HCT116 (cell line): ENCODE measurements around the gene TESK1. TPM values are rescaled to one million over a fixed set of nuclear protein-coding genes. Genes with fewer than 3 reads are reported as not detected.
A peak's percentile ranks its signal among the peaks of the same experiment; 100 is the strongest.

Experiments
- ATAC-seq: fragments of 200-7000 bp; cut with Tn5 transposase; 2 replicates; pipeline ENCODE4 v1.9.1; 2020; ENCODE audit warnings: mild to moderate bottlenecking, moderate library complexity
- BruUV-seq: library from RNA; stranded (reverse); fragments of 400-500 nt; replicated peaks from 2 replicates; lab custom pipeline; 2021; lab: Mats Ljungman, UMichigan
- CTCF ChIA-PET: fragments of 300-600 bp; sonication (Branson Sonifier 250); formaldehyde crosslinking; loops from one replicate; lab custom pipeline; 2021; ENCODE audit warnings: antibody characterized with exemption; lab: Charles Lee
- POLR2A ChIA-PET: fragments of 300-600, 350-600 bp; sonication (Branson Sonifier 250); formaldehyde crosslinking; loops from one replicate; lab custom pipeline; 2021; ENCODE audit warnings: antibody characterized with exemption; lab: Charles Lee
- RAD21 ChIA-PET, 2 experiments: fragments of 300-600 bp; sonication (Branson Sonifier 250); formaldehyde crosslinking; loops; one replicate each; lab custom pipeline; 2023; ENCODE audit warnings: low total read pairs in 2 of 2; ENCODE audit not compliant: uncharacterized antibody in 2 of 2, unreplicated experiment in 2 of 2, low non-redundant PET in 1 of 2; lab: Charles Lee
- DNase-seq: peaks from one replicate; pipeline ENCODE4 v3.0.0-alpha.2; 2010; ENCODE audit warnings: low read depth, low spot score
- H2AFZ ChIP-seq: fragments of 200-600 bp; shearing (Covaris generic), sonication (generic); 2 replicates; pipeline ENCODE4 v1.6.1; 2017; ENCODE audit warnings: low read depth, mixed run types, mixed read lengths, antibody characterized with exemption, low read length; ENCODE audit not compliant: poor library complexity, severe bottlenecking
- H3K27ac ChIP-seq: 2 replicates; pipeline ENCODE4 v1.5.1; 2012; ENCODE audit warnings: low read depth, low read length
- H3K27me3 ChIP-seq: fragments of 200-600 bp; sonication (generic); 2 replicates; pipeline ENCODE4 v1.6.1; 2016; ENCODE audit warnings: mixed run types, low read length, mixed read lengths; ENCODE audit not compliant: insufficient read depth
- H3K36me3 ChIP-seq, 2 experiments: fragments of 200-500 bp in 1 of 2; fragments of 200-600 bp in 1 of 2; sonication (Bioruptor generic) in 1 of 2; sonication (generic) in 1 of 2; 2 replicates each; pipeline versions ENCODE4 v1.5.1 to v1.6.1; 2014 to 2016; ENCODE audit warnings: low read length in 2 of 2, inconsistent platforms in 1 of 2, mixed read lengths in 1 of 2, mixed run types in 1 of 2; ENCODE audit not compliant: insufficient read depth in 2 of 2, control insufficient read depth in 1 of 2
- H3K4me1 ChIP-seq, 2 experiments: fragments of 200-600 bp in 1 of 2; sonication (generic) in 1 of 2; 2 replicates each; pipeline versions ENCODE4 v1.5.1 to v1.6.1; 2012 to 2017; ENCODE audit warnings: low read length in 2 of 2, inconsistent platforms in 1 of 2, mild to moderate bottlenecking in 1 of 2, mixed read lengths in 1 of 2, mixed run types in 1 of 2, moderate library complexity in 1 of 2; ENCODE audit not compliant: insufficient read depth in 2 of 2, control insufficient read depth in 1 of 2
- H3K4me2 ChIP-seq: fragments of 200-600 bp; sonication (generic); 2 replicates; pipeline ENCODE4 v1.6.1; 2017; ENCODE audit warnings: mixed run types, low read length, mixed read lengths
- H3K4me3 ChIP-seq, 2 experiments: fragments of 200-600 bp in 1 of 2; sonication (generic) in 1 of 2; replicated peaks in 1 of 2; 2 replicates each; pipeline ENCODE4 v1.5.1; 2011 to 2016; ENCODE audit warnings: low read length in 2 of 2, control low read depth in 1 of 2, low read depth in 1 of 2, mild to moderate bottlenecking in 1 of 2, mixed read lengths in 1 of 2, mixed run types in 1 of 2
- H3K79me2 ChIP-seq: fragments of 200-600 bp; sonication (generic); 2 replicates; pipeline ENCODE4 v1.6.1; 2017; ENCODE audit warnings: mild to moderate bottlenecking, mixed run types, low read length, moderate library complexity, mixed read lengths; ENCODE audit not compliant: insufficient read depth
- H3K9ac ChIP-seq: fragments of 200-600 bp; sonication (generic); 2 replicates; pipeline ENCODE4 v1.6.1; 2016; ENCODE audit warnings: low read length, mixed read lengths
- H3K9me2 ChIP-seq: fragments of 200-600 bp; sonication (generic), shearing (Covaris generic); 2 replicates; pipeline ENCODE4 v1.6.1; 2017; ENCODE audit warnings: mixed run types, mild to moderate bottlenecking, moderate library complexity; ENCODE audit not compliant: insufficient read depth
- H3K9me3 ChIP-seq, 2 experiments: fragments of 200-500 bp in 1 of 2; fragments of 200-600 bp in 1 of 2; sonication (Bioruptor generic) in 1 of 2; sonication (generic) in 1 of 2; 2 replicates each; pipeline ENCODE4 v1.6.1; 2014 to 2017; ENCODE audit warnings: low read length in 2 of 2, mixed read lengths in 2 of 2, inconsistent platforms in 1 of 2, low read depth in 1 of 2, mild to moderate bottlenecking in 1 of 2, mixed run types in 1 of 2, moderate library complexity in 1 of 2; ENCODE audit not compliant: control insufficient read depth in 1 of 2, insufficient read depth in 1 of 2
- H4K20me1 ChIP-seq: fragments of 200-600 bp; sonication (generic), shearing (Covaris generic); 2 replicates; pipeline ENCODE4 v1.6.1; 2017; ENCODE audit warnings: mixed run types, mild to moderate bottlenecking, moderate library complexity; ENCODE audit not compliant: insufficient read depth
- CTCF ChIP-seq, 3 experiments: fragments of 200-600 bp in 1 of 3; sonication (generic) in 1 of 3; IDR thresholded peaks in 2 of 3; conservative IDR thresholded peaks in 1 of 3; 2 replicates each; pipeline ENCODE4 v1.5.1; 2012 to 2017; ENCODE audit warnings: low read depth in 2 of 3, low read length in 2 of 3, antibody characterized with exemption in 1 of 3, borderline replicate concordance in 1 of 3, control low read depth in 1 of 3, mild to moderate bottlenecking in 1 of 3, mixed read lengths in 1 of 3, mixed run types in 1 of 3, moderate library complexity in 1 of 3; ENCODE audit not compliant: insufficient read depth in 1 of 3
- EGR1 ChIP-seq: IDR thresholded peaks from 2 replicates; pipeline ENCODE4 v1.6.1; 2012; ENCODE audit warnings: low read depth
- POLR2A ChIP-seq: IDR thresholded peaks from 2 replicates; pipeline ENCODE4 v1.7.0; 2011; ENCODE audit warnings: borderline replicate concordance; ENCODE audit not compliant: insufficient read depth, insufficient read length; ENCODE audit errors: extremely low read depth
- POLR2AphosphoS5 ChIP-seq: IDR thresholded peaks from 2 replicates; pipeline ENCODE4 v1.6.1; 2011; ENCODE audit warnings: mild to moderate bottlenecking, low read depth, low read length, moderate library complexity
- RAD21 ChIP-seq: IDR thresholded peaks from 2 replicates; pipeline ENCODE4 v1.6.1; 2012; ENCODE audit warnings: low read depth, mild to moderate bottlenecking
- SRF ChIP-seq: IDR thresholded peaks from 2 replicates; pipeline ENCODE4 v1.6.1; 2012; ENCODE audit warnings: low read depth
- ZFX ChIP-seq: fragments of 450-650 bp; IDR thresholded peaks from 2 replicates; pipeline ENCODE4 v1.6.1; 2017
- ZNF274 ChIP-seq: fragments of 200-500 bp; sonication (Bioruptor generic); IDR thresholded peaks from 2 replicates; pipeline ENCODE4 v1.6.1; 2014; ENCODE audit warnings: mild to moderate bottlenecking, low read depth, low read length, inconsistent platforms
- intact Hi-C: fragments of 100-400 bp; cut with micrococcal nuclease; formaldehyde crosslinking; loops from 2 replicates; pipeline ENCODE4 v1.10.0; 2022
- total RNA-seq: library from RNA; stranded (reverse); gene quantifications from one replicate; pipeline ENCODE4 v1.2.1, GENCODE V29; 2021; ENCODE audit not compliant: unreplicated experiment

The TESK1 gene
- total RNA-seq, 1 experiment from 2014 or later: 26.6 TPM

- Histone ChIP-seq H3K9ac (peak overlapping the region; percentile 75), H3K4me1 (peaks cover 15 to 30% of the 10 kb centered on the region in 2 experiments; a peak in 3 of 4 replicates), H4K20me1 (no peaks in the 10 kb centered on the region), H2AFZ (no peak overlapping the region), H3K9me3 (no peaks in the 10 kb centered on the region)
- intact Hi-C loops: no loop called here
- no peak for TF ChIP-seq EGR1
- no peak for TF ChIP-seq ZFX
- TF ChIP-seq ZNF274: no peak
- TF ChIP-seq CTCF (IDR thresholded peaks at IDR 0.05 in 2 of 3, conservative IDR thresholded peaks at IDR 0.05 in 1 of 3; ENCODE audit: borderline replicate concordance in 1 of 3, insufficient read depth in 1 of 3, low read depth in 2 of 3, low read length in 2 of 3): no peak
- no peak for TF ChIP-seq POLR2A
- no peak for TF ChIP-seq POLR2AphosphoS5
- no peak for TF ChIP-seq RAD21
- TF ChIP-seq, all 23 proteins: peak for 0
- RAD21 ChIA-PET: no interaction called here
- H3K79me2 ChIP-seq: peaks cover 21% of the 10 kb centered on the region; the same call in 1 of the 2 replicates
- DNase-seq: no peak
- H3K27me3 ChIP-seq: no peaks in the 10 kb centered on the region
- peaks cover 3 to 12% of the 10 kb centered on the region in 2 experiments; a peak in 3 of 4 replicates for H3K36me3 ChIP-seq
- peak overlapping the region; percentile 76 to 85 for H3K4me3 ChIP-seq
- H3K4me2 ChIP-seq: peak overlapping the region; percentile 92
- BruUV-seq: TSS peak; percentile 50
- CTCF ChIA-PET: no interaction called here
- POLR2A ChIA-PET: no interaction called here
- H3K27ac ChIP-seq: peak overlapping the region; percentile 82
- H3K9me2 ChIP-seq: no peaks in the 10 kb centered on the region
- no peak for ATAC-seq
Observed at GRCh38 chr9:35606138-35606504, 1.1 kb downstream of the TESK1 start.

- no peak for TF ChIP-seq SRF
- ChIA-PET POLR2A (no interaction called here), RAD21 (no interaction called here), CTCF (no interaction called here)
- no peaks in the 10 kb centered on the region for H3K9me3 ChIP-seq
- DNase-seq: no peak
- H3K27me3 ChIP-seq: no peaks in the 10 kb centered on the region
- peak overlapping the region; percentile 76 to 85 for H3K4me3 ChIP-seq
- H3K4me2 ChIP-seq: peak overlapping the region; percentile 92
- no peaks in the 10 kb centered on the region for H4K20me1 ChIP-seq
- peaks cover 21% of the 10 kb centered on the region; the same call in 1 of the 2 replicates for H3K79me2 ChIP-seq
- H3K27ac ChIP-seq: no peak overlapping the region
- no peaks in the 10 kb centered on the region for H3K9me2 ChIP-seq
- H3K4me1 ChIP-seq: peaks cover 15 to 30% of the 10 kb centered on the region in 2 experiments; a peak in 3 of 4 replicates
- H2AFZ ChIP-seq: no peak overlapping the region
- no TSS peak for BruUV-seq
- no peak for ATAC-seq
- no peak overlapping the region for H3K9ac ChIP-seq
- peaks cover 3 to 12% of the 10 kb centered on the region in 2 experiments; a peak in 3 of 4 replicates for H3K36me3 ChIP-seq
- intact Hi-C loops: no loop called here
Observed at GRCh38 chr9:35606726-35607125, 1.7 kb downstream of the TESK1 start.
